HepG2 (cell line): ENCODE data around the gene PKP4. TPM values are rescaled to one million over a fixed set of nuclear protein-coding genes. Genes with fewer than 3 reads are reported as not detected.

Source experiments
- ATF7-NPFF ChIP-seq: sonication (generic); formaldehyde crosslinking; IDR thresholded peaks from 2 replicates; pipeline ENCODE4 v1.8.1; 2023; ENCODE audit warnings: mild to moderate bottlenecking, low read depth, missing genetic modification reagents, moderate library complexity
- CC2D1A ChIP-seq: sonication (generic); formaldehyde crosslinking; IDR thresholded peaks from 2 replicates; pipeline ENCODE4 v1.8.1; 2023; ENCODE audit warnings: mild to moderate bottlenecking, missing genetic modification reagents
- DMTF1 ChIP-seq: sonication (generic); formaldehyde crosslinking; IDR thresholded peaks from 2 replicates; pipeline ENCODE4 v1.4.0; 2020; ENCODE audit warnings: mild to moderate bottlenecking, missing genetic modification reagents
- E2F2 ChIP-seq: sonication (generic); formaldehyde crosslinking; IDR thresholded peaks from 2 replicates; pipeline ENCODE4 v1.4.0; 2020; ENCODE audit warnings: missing genetic modification reagents, borderline replicate concordance
- EEA1 ChIP-seq: sonication (generic); formaldehyde crosslinking; IDR thresholded peaks from 2 replicates; pipeline ENCODE4 v1.5.1; 2020; ENCODE audit warnings: mild to moderate bottlenecking, missing genetic modification reagents, borderline replicate concordance
- ETS1 ChIP-seq: sonication (generic); formaldehyde crosslinking; IDR thresholded peaks from 2 replicates; pipeline ENCODE4 v1.4.0; 2020; ENCODE audit warnings: missing genetic modification reagents
- FOSL1 ChIP-seq: sonication (generic); formaldehyde crosslinking; IDR thresholded peaks from 2 replicates; pipeline ENCODE4 v1.9.0; 2021; ENCODE audit warnings: missing genetic modification reagents, borderline replicate concordance
- HDAC1 ChIP-seq: sonication (generic); formaldehyde crosslinking; IDR thresholded peaks from 2 replicates; pipeline ENCODE4 v1.5.1; 2020; ENCODE audit warnings: mild to moderate bottlenecking, missing genetic modification reagents
- HHEX ChIP-seq: IDR thresholded peaks from 2 replicates; pipeline ENCODE4 v1.6.1; 2016; ENCODE audit warnings: control low read depth
- HNRNPL ChIP-seq: fragments of 200-400 bp; formaldehyde crosslinking; IDR thresholded peaks from 2 replicates; pipeline ENCODE4 v1.6.1; 2017; ENCODE audit warnings: mild to moderate bottlenecking, low read depth, low read length
- HOXA7 ChIP-seq: sonication (generic); formaldehyde crosslinking; IDR thresholded peaks from 2 replicates; pipeline ENCODE4 v1.8.1; 2022; ENCODE audit warnings: mild to moderate bottlenecking, missing genetic modification reagents, moderate library complexity
- KDM1A ChIP-seq: IDR thresholded peaks from 2 replicates; pipeline ENCODE4 v1.6.1; 2016; ENCODE audit warnings: missing compliant biosample characterization
- MZF1 ChIP-seq: sonication (generic); formaldehyde crosslinking; IDR thresholded peaks from 2 replicates; pipeline ENCODE4 v1.8.1; 2023; ENCODE audit warnings: mild to moderate bottlenecking, missing genetic modification reagents, borderline replicate concordance
- NFE2 ChIP-seq: sonication (generic); formaldehyde crosslinking; IDR thresholded peaks from 2 replicates; pipeline ENCODE4 v1.4.0; 2020; ENCODE audit warnings: missing genetic modification reagents
- POLR2AphosphoS5 ChIP-seq: IDR thresholded peaks from 2 replicates; pipeline ENCODE4 v1.6.1; 2012; ENCODE audit warnings: low read depth, low read length
- PRMT3 ChIP-seq: sonication (generic); formaldehyde crosslinking; IDR thresholded peaks from 2 replicates; pipeline ENCODE4 v1.8.1; 2022; ENCODE audit warnings: low read depth, mild to moderate bottlenecking, moderate library complexity, missing genetic modification reagents, borderline replicate concordance
- PTBP1 ChIP-seq: fragments of 200-400 bp; formaldehyde crosslinking; IDR thresholded peaks from 2 replicates; pipeline ENCODE4 v1.6.1; 2018; ENCODE audit warnings: low read length, low read depth; ENCODE audit not compliant: poor library complexity, severe bottlenecking
- TOPORS ChIP-seq: sonication (generic); formaldehyde crosslinking; IDR thresholded peaks from 2 replicates; pipeline ENCODE4 v1.8.0; 2023; ENCODE audit warnings: mild to moderate bottlenecking, missing genetic modification reagents
- ZBTB21 ChIP-seq: sonication (generic); formaldehyde crosslinking; IDR thresholded peaks from 2 replicates; pipeline ENCODE4 v1.4.0; 2020; ENCODE audit warnings: missing genetic modification reagents
- ZNF121 ChIP-seq: sonication (generic); formaldehyde crosslinking; IDR thresholded peaks from 2 replicates; pipeline ENCODE4 v1.5.0; 2020; ENCODE audit warnings: mild to moderate bottlenecking, missing genetic modification reagents
- ZNF180 ChIP-seq: sonication (generic); formaldehyde crosslinking; IDR thresholded peaks from 2 replicates; pipeline ENCODE4 v1.4.0; 2020; ENCODE audit warnings: low read depth, missing genetic modification reagents, borderline replicate concordance
- ZNF510 ChIP-seq: sonication (generic); formaldehyde crosslinking; IDR thresholded peaks from 2 replicates; pipeline ENCODE4 v1.4.0; 2020; ENCODE audit warnings: low read depth, mild to moderate bottlenecking, missing genetic modification reagents
- ZNF512 ChIP-seq: sonication (generic); formaldehyde crosslinking; IDR thresholded peaks from 2 replicates; pipeline ENCODE4 v1.4.0; 2020; ENCODE audit warnings: mild to moderate bottlenecking, missing genetic modification reagents
- ZNF737 ChIP-seq: sonication (generic); formaldehyde crosslinking; IDR thresholded peaks from 2 replicates; pipeline ENCODE4 v1.5.0; 2020; ENCODE audit warnings: missing genetic modification reagents, mild to moderate bottlenecking, borderline replicate concordance
- ZNF781 ChIP-seq: sonication (generic); formaldehyde crosslinking; IDR thresholded peaks from 2 replicates; pipeline ENCODE4 v1.5.1; 2020; ENCODE audit warnings: borderline replicate concordance, mild to moderate bottlenecking, missing genetic modification reagents; ENCODE audit errors: not compliant biosample characterization
- polyA plus RNA-seq, 8 experiments: library from polyadenylated mRNA; depleted of rRNA in 3 of 8; stranded (reverse) in 7 of 8; unstranded in 1 of 8; fragments of >200 nt; fragmentation: Illumina TruSeq in 4 of 8; extraction: Trizol in 4 of 8; gene quantifications; 2 replicates each; pipeline versions ENCODE4 v1.2.1 to v1.2.3, GENCODE V29; 2011 to 2016; ENCODE audit warnings: low read depth in 4 of 8, missing spikeins in 1 of 8, mixed read lengths in 1 of 8; ENCODE audit not compliant: insufficient read depth in 1 of 8
- total RNA-seq, 5 experiments: library from RNA; depleted of rRNA; stranded (reverse); fragments of >200 nt; fragmentation: Illumina TruSeq; extraction: Trizol; gene quantifications; 2 replicates each; pipeline ENCODE4 v1.2.3, GENCODE V29; 2016; ENCODE audit warnings: low read depth in 1 of 5

Gene PKP4
- total and polyA plus RNA-seq, 2 of the 13 experiments (the other 11 are each of a cell fraction or from before 2014, with no cell fraction given), result 80.9 to 90.5 TPM

GRCh38 chr2:158456309-158457066 lies at the start of gene PKP4, which contains the start of gene CCDC148 (continued):
- TF ChIP-seq HDAC1 (peak; percentile 59), DMTF1 (CRISPR knock-in tag) (no peak), PTBP1 (peak; percentile 69), PRMT3 (CRISPR knock-in tag) (no peak), ETS1 (no peak), E2F2 (CRISPR knock-in tag) (no peak), MZF1 (CRISPR knock-in tag) (no peak), CC2D1A (CRISPR knock-in tag) (no peak), ZNF512 (CRISPR knock-in tag) (no peak), ZNF737 (CRISPR knock-in tag) (no peak), HOXA7 (CRISPR knock-in tag) (no peak), ZNF781 (CRISPR knock-in tag) (no peak), NFE2 (CRISPR knock-in tag) (no peak), ATF7-NPFF (no peak), HNRNPL (no peak; the same call in 1 of the 2 replicates), ZNF180 (no peak), ZBTB21 (CRISPR knock-in tag) (no peak), POLR2AphosphoS5 (no peak), ZNF121 (no peak), HHEX (no peak), FOSL1 (no peak), TOPORS (CRISPR knock-in tag) (no peak), ZNF510 (CRISPR knock-in tag) (no peak), EEA1 (CRISPR knock-in tag) (0 out of 2 replicates have a peak, but pooled peaks have one; percentile 5), KDM1A (CRISPR knock-in tag) (no peak)
